Gastroesophageal sphincter (tissue), 4 donors: ENCODE data around the gene ARIH1. TPM values are rescaled to one million over a fixed set of nuclear protein-coding genes. Genes with fewer than 3 reads are reported as not detected.

Experiments
- ATAC-seq: fragments of 150-250 bp; one replicate; pipeline ENCODE4 v1.9.1; 2016; ENCODE audit warnings: mild to moderate bottlenecking, moderate library complexity
- H3K27ac ChIP-seq, 4 donors: fragments of 200-600 bp; sonication (generic) in 3 of 4; 1 replicate in 3 of 4; 2 replicates in 1 of 4; pipeline ENCODE4 v1.5.1; 2016 to 2019
- H3K27me3 ChIP-seq: fragments of 200-600 bp; sonication (generic); one replicate; pipeline ENCODE4 v1.5.1; 2019
- H3K36me3 ChIP-seq, 2 donors: fragments of 200-600 bp; sonication (generic); one replicate each; pipeline ENCODE4 v1.5.1; 2019; ENCODE audit warnings: control low read depth in 1 of 2
- H3K4me1 ChIP-seq, 3 donors: fragments of 200-600 bp; sonication (generic); 1 replicate in 2 of 3; 2 replicates in 1 of 3; pipeline ENCODE4 v1.5.1; 2016 to 2019; ENCODE audit warnings: control low read depth in 2 of 3
- H3K4me3 ChIP-seq, 2 donors: fragments of 200-600 bp; sonication (generic); one replicate each; pipeline ENCODE4 v1.5.1; 2019; ENCODE audit warnings: mild to moderate bottlenecking in 1 of 2, moderate library complexity in 1 of 2
- H3K9me3 ChIP-seq, 3 donors: fragments of 200-600 bp; sonication (generic); one replicate each; pipeline ENCODE4 v1.5.1; 2017 to 2019; ENCODE audit warnings: control low read depth in 2 of 3
- CTCF ChIP-seq, 4 experiments: fragments of 200-600 bp in 2 of 4; fragments of 450-650 bp in 2 of 4; sonication (generic) in 1 of 4; IDR thresholded peaks; one replicate each; pipeline ENCODE4 v1.5.1; 2017 to 2019; ENCODE audit warnings: antibody characterized with exemption in 4 of 4, mild to moderate bottlenecking in 2 of 4, moderate library complexity in 2 of 4
- EP300 ChIP-seq: sonication (generic); formaldehyde crosslinking; IDR thresholded peaks from one replicate; pipeline ENCODE4 v1.6.1; 2017; ENCODE audit warnings: antibody characterized with exemption, mild to moderate bottlenecking
- POLR2A ChIP-seq, 2 donors: fragments of 450-650 bp; IDR thresholded peaks; one replicate each; pipeline ENCODE4 v1.6.1; 2017; ENCODE audit warnings: antibody characterized with exemption in 2 of 2, mild to moderate bottlenecking in 2 of 2, moderate library complexity in 1 of 2
- POLR2AphosphoS5 ChIP-seq: sonication (generic); formaldehyde crosslinking; IDR thresholded peaks from one replicate; pipeline ENCODE4 v1.6.1; 2017; ENCODE audit warnings: antibody characterized with exemption
- WGBS, 2 donors: methylation state at CpG; one replicate each; pipeline ENCODE4 v1.1.5; 2018; ENCODE audit warnings: low coverage in 1 of 2; 5-methylcytosine and 5-hydroxymethylcytosine counted together
- total RNA-seq, 4 donors: library from RNA; depleted of rRNA; stranded (reverse); fragments of >200 nt; gene quantifications; one replicate each; pipeline ENCODE4 v1.1.0, GENCODE V29; 2016

ARIH1 gene
- total RNA-seq, 4 donors from 2014 or later, result 45.4 to 65.3 (median 56.4) TPM

GRCh38 chr15:72559781-72560180 lies 85.7 kb downstream of the ARIH1 start:
- ATAC-seq, result no peak
- Histone ChIP-seq H3K4me1 (peaks cover 0 to 19% (median 0%) of the 10 kb centered on the region in 3 donors), H3K27me3 (no peaks in the 10 kb centered on the region), H3K4me3 (no peak overlapping the region), H3K27ac (no peak overlapping the region), H3K36me3 (peaks cover 0 to 61% of the 10 kb centered on the region in 2 donors), H3K9me3 (no peaks in the 10 kb centered on the region)
- TF ChIP-seq POLR2A (IDR thresholded peaks at IDR 0.05) (no peak), CTCF (IDR thresholded peaks at IDR 0.05) (no peak), EP300 (no peak), POLR2AphosphoS5 (no peak)
- 60 to 76% methylated on average over 3 of the region's 3 CpGs for WGBS, 2 donors

GRCh38 chr15:72560458-72560857 lies 86.3 kb downstream of the ARIH1 start:
- 100% methylated on average over 1 of the region's 1 CpG for WGBS, 2 donors
- H3K4me1 ChIP-seq, result peaks cover 0 to 19% (median 0%) of the 10 kb centered on the region in 3 donors

GRCh38 chr15:72562386-72562785 lies 88.3 kb downstream of the ARIH1 start:
- no peak for TF ChIP-seq EP300
- no peak for TF ChIP-seq POLR2A (IDR thresholded peaks at IDR 0.05)
- no peak for TF ChIP-seq CTCF (IDR thresholded peaks at IDR 0.05)
- TF ChIP-seq POLR2AphosphoS5, result no peak
- H3K4me3 ChIP-seq, result no peak overlapping the region
- H3K4me1 ChIP-seq, result peaks cover 0 to 30% (median 0%) of the 10 kb centered on the region in 3 donors
- H3K27ac ChIP-seq, result no peak overlapping the region
- H3K27me3 ChIP-seq, result no peaks in the 10 kb centered on the region
- peaks cover 0 to 67% of the 10 kb centered on the region in 2 donors for H3K36me3 ChIP-seq
- no peaks in the 10 kb centered on the region for H3K9me3 ChIP-seq
- ATAC-seq, result no peak

More at GRCh38 chr15:72560458-72560857, 86.3 kb downstream of the ARIH1 start:
- no peak overlapping the region for H3K4me3 ChIP-seq
- H3K27ac ChIP-seq, result no peak overlapping the region
- H3K27me3 ChIP-seq, result no peaks in the 10 kb centered on the region
- TF ChIP-seq CTCF (IDR thresholded peaks at IDR 0.05) (no peak), EP300 (no peak), POLR2A (IDR thresholded peaks at IDR 0.05) (no peak), POLR2AphosphoS5 (no peak)
- ATAC-seq, result no peak
- peaks cover 0 to 63% of the 10 kb centered on the region in 2 donors for H3K36me3 ChIP-seq
- no peaks in the 10 kb centered on the region for H3K9me3 ChIP-seq

GRCh38 chr15:72562878-72563277 lies 88.7 kb downstream of the ARIH1 start:
- WGBS, 2 donors, result 95 to 100% methylated on average over 1 to 2 of the region's 2 CpGs
- no peak overlapping the region for H3K27ac ChIP-seq
- H3K9me3 ChIP-seq, result no peaks in the 10 kb centered on the region
- ATAC-seq, result no peak
- TF ChIP-seq POLR2AphosphoS5, result no peak
- TF ChIP-seq EP300, result no peak
- no peak for TF ChIP-seq POLR2A (IDR thresholded peaks at IDR 0.05)
- TF ChIP-seq CTCF (IDR thresholded peaks at IDR 0.05), result no peak
- peaks cover 0 to 30% (median 0%) of the 10 kb centered on the region in 3 donors for H3K4me1 ChIP-seq
- H3K36me3 ChIP-seq, result peaks cover 0 to 71% of the 10 kb centered on the region in 2 donors
- no peaks in the 10 kb centered on the region for H3K27me3 ChIP-seq
- H3K4me3 ChIP-seq, result no peak overlapping the region

GRCh38 chr15:72564091-72564490 lies 90.0 kb downstream of the ARIH1 start:
- no peak for ATAC-seq
- TF ChIP-seq POLR2AphosphoS5, result no peak
- TF ChIP-seq EP300, result no peak
- TF ChIP-seq CTCF (IDR thresholded peaks at IDR 0.05), result no peak
- TF ChIP-seq POLR2A (IDR thresholded peaks at IDR 0.05), result no peak
- Histone ChIP-seq H3K4me3 (no peak overlapping the region), H3K4me1 (peaks cover 0 to 30% (median 0%) of the 10 kb centered on the region in 3 donors), H3K9me3 (no peaks in the 10 kb centered on the region), H3K27ac (no peak overlapping the region), H3K27me3 (no peaks in the 10 kb centered on the region), H3K36me3 (peaks cover 0 to 63% of the 10 kb centered on the region in 2 donors)
- WGBS, 2 donors, result 60 to 73% methylated on average over 1 of the region's 1 CpG
